Fibroblast of skin of abdomen (primary cell): ENCODE data around the gene SLAMF7. TPM values are rescaled to one million over a fixed set of nuclear protein-coding genes. Genes with fewer than 3 reads are reported as not detected.
"Not testable (repeated sequence)": the region's sequence is repeated elsewhere in the genome, so short reads cannot be mapped to it uniquely, and the experiment has no call there.

ENCODE experiments used
- DNase-seq: peaks from one replicate; pipeline ENCODE4 v3.0.0-alpha.2; 2013
- polyA plus RNA-seq, 2 experiments: library from polyadenylated mRNA; unstranded; fragments of 120-200 nt; gene quantifications; one replicate each; pipeline ENCODE4 v1.2.1, GENCODE V29; 2013; ENCODE audit not compliant: insufficient read length in 2 of 2

SLAMF7 gene, protein sequence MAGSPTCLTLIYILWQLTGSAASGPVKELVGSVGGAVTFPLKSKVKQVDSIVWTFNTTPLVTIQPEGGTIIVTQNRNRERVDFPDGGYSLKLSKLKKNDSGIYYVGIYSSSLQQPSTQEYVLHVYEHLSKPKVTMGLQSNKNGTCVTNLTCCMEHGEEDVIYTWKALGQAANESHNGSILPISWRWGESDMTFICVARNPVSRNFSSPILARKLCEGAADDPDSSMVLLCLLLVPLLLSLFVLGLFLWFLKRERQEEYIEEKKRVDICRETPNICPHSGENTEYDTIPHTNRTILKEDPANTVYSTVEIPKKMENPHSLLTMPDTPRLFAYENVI
- polyA plus RNA-seq (2013, experiment 1 of 2; ENCODE audit: insufficient read length), result not detected
- polyA plus RNA-seq (2013, experiment 2 of 2; ENCODE audit: insufficient read length), result not detected

DNA sequence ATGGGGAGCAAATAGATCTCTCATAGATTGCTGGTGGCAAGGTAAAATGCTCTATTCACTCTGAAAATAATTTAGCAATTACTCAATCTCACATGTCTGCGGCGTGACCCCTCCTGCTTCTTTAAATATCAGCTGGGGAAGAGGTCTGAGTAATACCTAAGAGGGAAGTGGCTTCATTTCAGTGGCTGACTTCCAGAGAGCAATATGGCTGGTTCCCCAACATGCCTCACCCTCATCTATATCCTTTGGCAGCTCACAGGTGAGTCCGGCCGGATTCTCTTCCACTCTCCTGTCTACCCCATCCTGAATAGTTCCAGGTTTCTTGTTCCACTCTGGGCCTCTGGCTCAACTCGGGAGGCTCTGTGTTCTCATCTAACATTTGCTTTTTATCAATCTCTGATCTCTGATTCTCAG, at the start of gene SLAMF7:
Gene SLAMF7, plus strand, starts transcription at position 150 of the 414 bp plus-strand sequence. Its CDS starts 55 bp downstream, at position 205.
- DNase-seq, result no peak

DNA sequence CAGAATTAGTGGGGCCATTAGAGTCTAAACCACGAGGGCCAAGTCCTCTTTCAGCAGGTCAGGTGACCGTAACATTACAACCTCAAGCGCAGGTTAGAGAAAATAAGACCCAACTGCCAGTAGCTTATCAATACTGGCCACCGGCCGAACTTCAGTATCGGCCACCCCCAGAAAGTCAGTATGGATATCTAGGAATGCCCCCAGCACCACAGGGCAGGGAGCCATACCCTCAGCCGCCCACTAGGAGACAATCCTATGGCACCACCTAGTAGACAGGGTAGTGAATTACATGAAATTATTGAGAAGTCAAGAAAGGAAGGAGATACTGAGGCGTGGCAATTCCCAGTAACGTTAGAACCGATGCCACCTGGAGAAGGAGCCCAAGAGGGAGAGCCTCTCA, 46.7 kb upstream of the SLAMF7 start:
- not testable (repeated sequence) for DNase-seq

DNA sequence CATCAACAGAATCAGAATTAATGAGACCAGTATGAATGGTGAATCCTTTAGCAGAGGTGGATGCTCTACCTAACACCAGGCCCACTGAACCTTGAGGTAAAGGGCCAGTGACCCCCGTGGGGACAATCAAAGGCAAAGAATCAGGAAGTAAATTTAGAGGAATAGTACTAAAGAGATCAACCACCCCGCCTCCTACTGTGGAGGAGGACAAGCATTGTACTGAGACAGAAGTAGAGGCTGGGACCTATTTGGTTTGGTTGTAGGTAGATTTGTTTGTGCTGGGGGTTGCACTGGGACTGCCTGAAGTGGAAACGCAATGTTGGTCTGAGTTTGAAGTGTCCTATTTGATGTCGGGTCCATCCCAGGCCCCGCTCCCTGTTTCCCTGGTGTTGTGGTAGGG, 36.9 kb upstream of the SLAMF7 start:
- no peak for DNase-seq

DNA sequence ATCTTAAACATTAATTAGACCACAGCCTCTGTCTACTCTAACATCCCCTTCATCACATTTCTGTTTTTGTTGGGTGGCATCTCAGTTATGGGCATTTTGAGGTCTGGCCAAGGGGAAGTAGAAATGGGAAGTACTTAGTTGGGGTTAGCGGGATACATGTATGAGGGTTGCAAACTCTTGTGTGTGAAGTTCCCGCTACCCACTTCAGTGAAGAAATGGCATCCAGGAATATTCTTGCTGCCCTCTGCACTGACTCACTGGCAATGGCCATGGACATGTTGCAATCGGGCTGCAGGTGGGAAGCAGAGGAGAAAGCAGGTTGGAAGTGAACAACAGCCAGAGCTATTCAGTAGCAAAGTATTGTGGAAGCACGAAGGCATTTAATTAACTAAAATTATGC, 34.8 kb upstream of the SLAMF7 start:
- DNase-seq, result no peak

DNA sequence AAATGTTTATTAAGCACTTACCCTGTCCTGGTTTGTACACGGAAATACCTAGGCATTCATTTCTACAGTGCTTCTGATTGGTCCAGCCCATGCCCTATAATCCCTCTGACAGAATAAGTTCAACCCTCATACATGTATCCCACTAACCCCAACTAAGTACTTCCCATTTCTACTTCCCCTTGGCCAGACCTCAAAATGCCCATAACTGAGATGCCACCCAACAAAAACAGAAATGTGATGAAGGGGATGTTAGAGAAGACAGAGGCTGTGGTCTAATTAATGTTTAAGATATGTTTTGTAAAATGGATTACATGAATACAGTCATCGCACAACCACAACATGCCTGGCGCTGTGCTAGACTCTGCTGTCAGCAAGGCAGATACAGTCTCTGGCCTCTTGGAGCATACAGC, 33.8 kb upstream of the SLAMF7 start:
- not testable (repeated sequence) for DNase-seq

DNA sequence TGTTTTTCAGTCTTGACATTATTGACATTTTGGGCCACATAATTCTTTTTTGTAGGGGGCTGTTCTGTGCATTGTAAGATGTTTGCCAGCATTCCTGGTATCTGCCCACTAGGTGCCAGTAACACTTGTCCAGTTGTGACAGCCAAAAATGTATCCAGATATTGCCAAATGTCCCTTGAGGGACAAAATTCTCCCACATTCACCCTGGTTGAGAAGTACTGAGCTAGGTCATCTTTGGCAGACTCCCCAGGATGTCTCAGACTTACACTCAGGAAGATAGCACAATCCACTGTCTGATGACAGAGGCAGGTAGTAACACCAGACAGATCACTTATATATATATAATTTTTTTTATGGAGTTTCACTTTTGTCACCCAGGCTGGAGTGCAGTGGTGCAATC, 33.3 kb upstream of the SLAMF7 start:
- no peak for DNase-seq

DNA sequence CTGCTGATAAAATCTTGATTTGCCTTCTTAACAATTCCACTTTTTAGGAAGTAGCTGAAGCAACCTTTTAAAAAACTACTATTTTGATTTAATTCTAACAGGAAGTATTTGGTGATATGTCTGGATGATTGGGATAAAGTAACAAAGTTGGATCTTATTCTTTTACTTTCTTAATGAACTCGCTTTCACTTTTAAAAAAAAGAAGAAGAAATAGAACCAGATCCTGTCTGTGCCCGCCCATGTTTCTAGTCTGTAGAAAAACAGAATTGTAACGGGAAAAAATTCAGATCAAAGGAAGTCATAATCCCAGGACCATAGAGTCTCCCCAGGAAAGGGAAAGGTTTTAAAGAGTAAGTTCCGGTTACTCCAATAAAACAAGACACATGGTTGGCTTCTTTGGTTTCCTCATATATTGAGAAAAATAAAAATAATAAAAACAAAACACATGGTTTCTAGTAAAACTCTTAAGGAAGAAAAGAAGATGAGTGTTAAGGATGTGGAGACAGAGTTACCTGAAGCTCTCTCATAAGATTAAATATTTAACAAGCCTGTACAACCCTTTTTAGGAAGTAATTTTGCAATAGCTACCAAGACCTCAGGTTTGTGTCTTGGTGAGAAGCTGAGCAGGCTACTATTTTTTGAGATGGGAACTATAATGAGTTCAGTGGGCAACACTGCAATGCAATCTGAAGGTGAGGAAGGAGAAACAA, 32.4 kb upstream of the SLAMF7 start:
- no peak for DNase-seq

DNA sequence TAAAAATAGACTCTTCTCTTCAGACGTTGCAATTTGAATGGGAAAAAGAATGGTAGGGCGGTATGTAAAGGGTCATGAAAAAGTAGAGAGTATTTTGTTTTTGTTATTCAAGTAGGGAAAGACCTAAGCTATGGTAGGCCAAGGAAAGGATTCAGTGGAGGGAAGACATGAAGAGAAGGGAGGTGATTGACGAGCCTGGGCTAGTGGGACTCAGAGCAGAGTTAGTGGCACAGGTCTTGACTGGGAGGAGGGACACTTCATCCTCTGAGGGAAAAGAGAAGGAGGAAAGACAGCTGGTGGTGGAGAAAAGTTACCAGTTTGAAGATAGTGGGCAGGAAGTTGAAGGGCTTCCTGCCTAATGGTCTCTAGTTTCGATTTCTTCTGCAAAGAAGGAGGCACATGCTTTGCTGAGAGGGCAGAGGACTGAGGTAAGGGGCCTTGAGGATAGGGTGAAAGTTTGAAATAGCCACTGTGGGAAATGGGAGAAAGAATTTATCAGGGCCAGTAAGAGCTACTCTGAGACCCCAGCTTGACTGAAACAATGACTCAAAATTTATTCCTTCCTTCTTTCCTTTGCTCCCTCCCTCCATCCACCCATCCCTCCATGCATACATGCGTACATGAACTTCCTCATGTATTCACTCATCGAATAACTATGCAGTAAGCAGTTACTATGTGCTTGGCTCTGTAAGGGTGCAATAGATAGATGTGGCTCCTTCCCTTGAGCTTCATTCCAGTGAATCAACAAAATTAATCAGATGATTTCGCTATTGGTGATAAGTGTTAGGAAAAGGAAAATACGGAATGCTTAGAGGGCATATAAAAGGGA, 31.6 kb upstream of the SLAMF7 start:
- DNase-seq, result no peak

DNA sequence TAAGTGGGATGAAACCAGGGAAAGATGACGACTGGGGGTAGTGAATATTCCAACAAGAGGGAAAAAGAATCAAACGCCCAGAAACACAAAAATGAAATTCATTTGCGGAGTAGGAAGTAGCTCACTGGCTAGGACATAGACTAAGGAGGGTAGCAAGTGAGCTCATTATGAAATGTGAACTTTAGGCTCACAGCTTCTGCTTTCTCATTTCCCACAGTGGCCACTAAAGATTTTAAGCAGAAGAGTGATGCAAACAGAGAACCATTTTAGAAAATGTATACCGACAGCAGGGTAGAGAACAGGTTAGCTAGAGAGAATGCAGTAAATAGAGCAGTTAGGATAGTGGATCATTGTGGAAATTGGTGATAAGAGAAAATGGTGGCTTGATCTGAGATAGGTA, 30.9 kb upstream of the SLAMF7 start:
- DNase-seq, result no peak

DNA sequence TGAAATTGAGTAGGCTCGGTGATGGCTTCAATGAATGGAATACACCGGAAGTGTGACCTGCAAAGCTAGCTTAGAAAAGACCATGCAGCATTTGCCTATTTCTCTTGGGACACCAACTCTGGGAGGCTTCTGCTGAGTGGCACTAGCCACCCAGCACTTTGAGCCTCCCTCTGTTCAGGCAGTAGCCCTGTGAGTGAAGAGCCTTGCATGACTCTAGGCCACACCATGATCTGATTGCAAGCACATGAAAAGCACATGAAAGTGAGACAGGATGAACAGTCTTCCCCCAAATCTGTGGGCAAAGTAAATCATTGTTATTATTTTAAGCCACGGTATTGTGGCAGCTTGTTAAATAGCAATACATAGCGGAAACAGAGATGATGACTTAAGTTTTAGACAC, 30.2 kb upstream of the SLAMF7 start:
- no peak for DNase-seq

DNA sequence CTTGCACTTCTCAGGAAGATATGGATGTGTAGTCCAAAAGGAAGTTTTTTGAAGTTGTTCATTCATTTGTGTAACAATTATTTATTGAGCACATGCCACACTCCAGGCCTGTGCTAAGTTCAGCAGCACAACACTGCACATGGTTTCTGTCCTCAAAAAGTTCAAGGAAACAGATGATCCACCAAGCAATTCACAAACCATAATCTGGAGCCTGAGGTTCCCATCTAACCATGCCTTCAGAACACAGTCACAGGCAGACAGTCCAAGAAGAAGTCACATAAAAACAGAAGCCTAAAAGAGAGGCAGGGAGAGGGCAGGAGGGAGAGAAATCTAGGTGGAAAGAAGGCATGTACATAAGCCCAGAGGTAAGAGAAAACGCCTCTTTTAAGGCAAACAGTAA, 29.3 kb upstream of the SLAMF7 start:
- DNase-seq, result no peak

DNA sequence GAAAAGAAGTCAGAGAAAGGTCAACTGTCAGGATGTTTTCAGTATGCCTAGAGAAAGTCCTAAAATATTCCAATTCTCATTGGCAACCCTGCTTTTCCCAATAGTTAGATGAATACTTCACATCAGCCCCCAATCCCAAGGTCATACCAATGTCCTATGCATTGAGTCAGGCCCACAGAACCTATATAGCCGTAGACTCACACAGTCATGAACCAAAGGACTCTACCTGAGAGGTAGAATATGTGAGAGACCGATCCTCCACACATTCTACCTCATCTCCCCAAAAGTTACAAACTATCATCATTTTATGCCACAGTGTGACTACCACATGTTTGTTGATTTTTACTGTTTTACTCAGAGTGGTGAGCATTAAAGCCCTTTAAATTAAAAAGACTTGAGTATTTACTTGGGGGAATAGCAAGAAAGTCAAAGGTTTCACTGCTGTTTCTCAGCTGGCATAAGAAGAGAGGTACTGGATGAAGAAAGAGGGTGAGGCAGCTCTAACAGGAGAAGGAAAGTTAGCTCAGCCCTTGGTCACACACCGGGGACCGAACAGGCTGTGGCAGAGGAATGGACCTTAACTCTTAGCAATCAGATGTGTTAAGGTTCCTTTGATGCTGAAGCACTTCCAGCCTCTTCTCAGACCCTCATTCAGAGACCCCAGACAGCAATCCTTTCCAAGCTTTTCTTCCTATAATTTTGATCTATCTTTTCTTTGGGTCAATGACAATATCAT, 28.4 kb upstream of the SLAMF7 start:
- no peak for DNase-seq

DNA sequence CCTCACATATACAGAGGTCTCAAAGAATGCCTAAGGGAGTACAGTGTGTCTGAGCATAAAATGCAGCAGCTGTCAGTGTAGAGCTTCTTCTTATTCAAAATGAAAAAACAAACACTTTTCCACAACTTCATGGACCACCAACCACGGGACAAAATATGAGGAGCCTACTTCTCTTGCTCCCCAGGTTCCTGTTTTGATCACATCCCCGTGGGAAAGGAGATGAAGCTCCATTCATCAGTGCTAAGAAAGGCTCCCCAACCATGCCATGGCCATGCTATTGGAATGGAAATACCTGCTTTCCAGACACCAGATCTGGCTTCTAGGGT, 27.8 kb upstream of the SLAMF7 start:
- no peak for DNase-seq

DNA sequence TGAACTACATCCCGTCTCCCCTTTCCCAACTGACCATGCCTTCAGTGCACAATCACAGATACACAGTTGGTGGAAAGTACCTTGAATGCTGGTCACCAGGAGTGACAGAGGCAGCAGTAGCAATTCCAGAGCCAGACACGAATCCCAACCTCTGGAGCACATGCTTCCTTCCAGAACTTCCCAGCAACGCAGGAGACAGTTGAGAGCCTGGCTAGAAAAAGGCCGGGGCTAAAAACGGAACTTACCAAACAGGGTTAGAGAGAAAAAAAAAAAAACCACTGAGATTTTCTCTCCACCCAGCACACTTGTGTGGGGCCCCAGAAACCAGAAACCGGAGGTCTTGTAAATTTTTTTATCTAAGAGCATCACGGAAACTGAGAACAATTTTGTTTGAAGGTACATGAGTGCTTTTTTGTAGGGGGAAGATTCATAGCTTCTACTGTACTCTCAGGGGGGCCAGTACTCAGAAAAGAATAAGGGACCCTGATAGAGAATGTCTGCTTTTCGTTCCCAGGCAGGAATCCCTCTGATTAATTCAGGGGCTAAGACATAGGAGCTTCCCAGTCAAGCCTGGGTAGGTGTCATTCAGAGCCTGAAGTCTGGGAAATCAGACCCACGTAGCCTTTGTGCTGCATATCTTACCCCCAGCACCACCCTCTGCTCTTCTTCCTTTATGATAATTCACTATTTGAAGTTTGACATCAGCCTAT, 27.3 kb upstream of the SLAMF7 start, which contains the start of gene CD48:
Gene CD48, minus strand, starts transcription at position 221 of the 710 bp plus-strand sequence. Its CDS starts 59 bp downstream, at position 162.
- no peak for DNase-seq

DNA sequence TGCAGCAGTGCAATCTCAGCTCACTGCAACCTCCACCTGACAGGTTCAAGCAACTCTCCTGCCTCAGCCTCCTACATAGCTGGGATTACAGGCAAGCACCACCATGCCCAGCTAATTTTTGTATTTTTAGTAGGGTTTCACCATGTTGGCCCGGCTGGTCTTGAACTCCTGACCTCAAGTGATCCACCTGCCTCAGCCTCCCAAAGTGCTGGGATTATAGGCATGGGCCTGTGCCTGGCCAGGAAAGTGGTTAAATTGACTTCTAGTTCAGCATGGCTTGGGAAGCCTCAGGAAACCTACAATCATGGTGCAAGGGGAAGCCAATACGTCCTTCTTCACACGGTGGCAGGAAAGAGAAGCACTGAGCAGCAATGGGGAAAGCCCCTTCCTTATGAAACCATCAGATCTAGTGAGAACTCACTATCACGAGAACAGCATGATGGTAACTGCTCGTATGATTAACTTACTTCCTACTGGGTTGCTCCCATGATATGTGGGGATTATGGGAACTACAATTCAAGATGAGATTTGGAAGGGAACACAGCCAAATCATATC, 26.4 kb upstream of the SLAMF7 start:
- not testable (repeated sequence) for DNase-seq

DNA sequence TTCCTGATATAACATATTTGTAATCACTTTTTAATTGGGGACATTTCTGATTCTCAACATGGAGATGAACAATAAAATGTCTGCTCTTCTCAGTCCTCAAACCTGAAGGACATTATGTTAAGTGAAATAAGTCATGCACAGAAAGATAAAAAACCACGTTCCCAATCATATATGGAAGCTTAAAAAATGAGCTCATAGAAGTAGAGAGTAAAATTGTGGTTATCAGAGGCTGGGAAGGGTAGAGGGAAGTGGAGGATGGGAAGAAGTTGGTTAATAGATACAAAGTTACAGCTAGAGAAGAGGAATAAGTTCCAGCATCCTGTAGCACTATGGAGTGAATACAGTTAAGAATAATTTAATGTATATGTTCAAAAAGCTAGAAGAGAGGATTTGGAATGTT, 25.9 kb upstream of the SLAMF7 start:
- no peak for DNase-seq

DNA sequence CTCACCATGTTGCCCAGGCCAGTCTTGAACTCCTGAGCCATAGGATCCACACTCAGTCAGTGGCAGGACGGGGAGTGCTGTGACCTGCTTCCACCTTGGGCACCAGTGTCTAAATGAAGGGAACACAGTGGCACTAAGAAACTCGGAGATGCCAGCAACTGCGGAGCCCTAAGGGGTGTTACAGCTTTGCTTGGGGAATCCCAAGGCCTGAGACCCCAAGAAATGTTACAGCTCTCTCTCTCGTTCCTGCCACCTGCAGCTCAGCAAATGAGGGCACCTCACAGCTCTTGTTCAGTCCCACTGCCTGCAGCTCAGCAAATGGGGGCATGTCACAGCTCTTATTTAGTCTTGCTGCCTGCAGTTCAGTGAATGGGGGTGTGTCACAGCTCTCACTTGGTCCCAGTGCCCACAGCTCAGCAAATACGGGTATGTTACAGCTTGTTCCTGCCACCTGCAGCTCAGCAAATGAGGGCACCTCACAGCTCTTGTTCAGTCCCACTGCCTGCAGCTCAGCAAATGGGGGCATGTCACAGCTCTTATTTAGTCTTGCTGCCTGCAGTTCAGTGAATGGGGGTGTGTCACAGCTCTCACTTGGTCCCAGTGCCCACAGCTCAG, 24.9 kb upstream of the SLAMF7 start:
- DNase-seq, result not testable (repeated sequence)

DNA sequence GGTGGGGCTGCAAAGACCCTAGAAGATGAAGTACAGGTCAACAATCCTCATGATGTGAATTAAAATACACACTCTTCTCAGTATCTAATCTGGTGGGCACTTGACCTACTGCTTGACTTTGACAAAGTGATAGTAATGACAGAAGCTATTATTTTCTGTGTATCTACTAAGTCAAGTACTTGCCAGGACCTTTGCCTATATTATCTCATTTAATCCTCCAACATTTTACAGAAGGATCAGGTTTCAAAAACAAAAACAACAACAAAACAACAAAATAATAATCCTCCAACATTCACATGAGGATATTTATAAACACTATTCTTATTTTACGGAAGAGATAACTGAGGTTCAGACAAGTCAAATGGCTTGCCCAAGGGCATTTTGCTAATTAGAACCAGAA, 23.0 kb upstream of the SLAMF7 start:
- no peak for DNase-seq

DNA sequence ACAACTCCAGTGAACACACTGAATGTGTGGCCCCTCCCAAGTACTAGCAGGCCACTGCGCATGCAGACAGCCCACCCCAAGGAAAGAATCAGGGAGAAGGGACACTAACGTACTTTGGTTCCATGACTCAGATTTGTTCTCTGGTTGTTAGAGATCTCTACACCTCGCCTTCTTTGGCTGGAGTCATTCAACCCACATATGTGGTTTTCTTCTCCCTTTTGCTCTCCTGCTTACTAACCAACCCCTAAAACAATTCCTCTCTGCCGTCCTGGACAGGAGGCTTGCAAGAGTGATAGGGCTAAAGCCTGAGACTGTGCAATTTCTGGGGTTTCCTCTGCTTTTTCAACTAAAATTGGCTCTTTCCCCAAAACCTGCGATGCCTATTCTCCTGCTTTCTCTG, 21.7 kb upstream of the SLAMF7 start:
- no peak for DNase-seq

DNA sequence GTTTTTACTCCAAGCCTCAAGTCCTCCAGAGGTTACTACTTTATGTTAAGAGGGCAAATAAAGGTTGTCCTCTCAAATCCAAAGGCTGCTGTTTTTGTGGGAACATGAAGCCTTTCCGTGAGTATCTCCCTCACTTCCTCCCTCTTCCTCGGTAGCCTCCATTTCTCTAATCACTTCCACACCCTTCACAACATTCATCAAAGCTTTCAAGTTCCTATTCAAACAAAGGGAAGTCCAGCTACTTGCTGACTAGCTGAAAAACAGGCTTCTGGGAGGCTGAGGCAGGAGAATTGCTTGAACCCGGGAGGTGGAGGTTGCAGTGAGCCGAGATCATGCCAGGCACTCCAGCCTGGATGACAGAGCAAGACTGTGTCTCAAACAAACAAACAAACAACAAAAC, 20.8 kb upstream of the SLAMF7 start:
- no peak for DNase-seq
